H1 (cell line): Measurements from ENCODE around the gene FLNC. TPM values are rescaled to one million over a fixed set of nuclear protein-coding genes. Genes with fewer than 3 reads are reported as not detected.

ENCODE experiments used
- CTBP2 ChIP-seq: IDR thresholded peaks from 2 replicates; pipeline ENCODE4 v1.7.0; 2011; ENCODE audit warnings: borderline replicate concordance, mild to moderate bottlenecking, moderate library complexity, mixed read lengths, low read length; ENCODE audit not compliant: insufficient read depth, insufficient read length
- HDAC6 ChIP-seq: IDR thresholded peaks from one replicate; pipeline ENCODE4 v1.7.1; 2012; ENCODE audit warnings: low read depth, mild to moderate bottlenecking, inconsistent platforms, low read length, moderate library complexity
- JUN ChIP-seq: IDR thresholded peaks from 2 replicates; pipeline ENCODE4 v1.6.1; 2011; ENCODE audit warnings: low read depth, mild to moderate bottlenecking, improper control_type of control experiment, low read length
- PHF8 ChIP-seq: fragments of 200-600 bp; sonication (generic); conservative IDR thresholded peaks from 2 replicates; pipeline ENCODE4 v1.7.1; 2012; ENCODE audit warnings: low read depth, mild to moderate bottlenecking, inconsistent platforms, low read length, moderate library complexity
- RXRA ChIP-seq: IDR thresholded peaks from 2 replicates; pipeline ENCODE4 v1.6.1; 2011; ENCODE audit warnings: low read depth, mild to moderate bottlenecking, low read length, moderate library complexity; ENCODE audit not compliant: insufficient read depth
- SAP30 ChIP-seq: fragments of 300-600 bp; sonication (generic); IDR thresholded peaks from 2 replicates; pipeline ENCODE4 v1.7.1; 2012; ENCODE audit warnings: low read length, moderate library complexity, mild to moderate bottlenecking, inconsistent platforms; ENCODE audit not compliant: insufficient read depth, insufficient replicate concordance
- SP4 ChIP-seq: IDR thresholded peaks from 2 replicates; pipeline ENCODE4 v1.6.1; 2012; ENCODE audit warnings: low read length, inconsistent platforms
- USF2 ChIP-seq: IDR thresholded peaks from 2 replicates; pipeline ENCODE4 v1.6.1; 2011; ENCODE audit warnings: low read length, improper control_type of control experiment
- polyA plus RNA-seq, 7 experiments: library from polyadenylated mRNA; depleted of rRNA in 3 of 7; stranded (reverse) in 5 of 7; unstranded in 2 of 7; fragments of >200 nt in 5 of 7; fragments of 200-250 nt in 2 of 7; gene quantifications; 1 replicate in 5 of 7; 2 replicates in 1 of 7; 4 replicates in 1 of 7; pipeline versions ENCODE4 v1.2.1 to v1.2.3, GENCODE V29; 2011 to 2013; ENCODE audit warnings: missing spikeins in 2 of 7, mixed read lengths in 2 of 7
- total RNA-seq: library from RNA; stranded (reverse); fragmentation: NEBNext Ultra II Directional; extraction: Animal tissue kit (Norgen Biotek cat#: 25700); gene quantifications from 2 replicates; pipeline ENCODE4 v1.2.1, GENCODE V29; 2021

FLNC gene
- total and polyA plus RNA-seq, 2 of the 8 experiments (the other 6 are each of a cell fraction or from before 2014, with no cell fraction given), result 1.9 to 10.7 TPM

DNA sequence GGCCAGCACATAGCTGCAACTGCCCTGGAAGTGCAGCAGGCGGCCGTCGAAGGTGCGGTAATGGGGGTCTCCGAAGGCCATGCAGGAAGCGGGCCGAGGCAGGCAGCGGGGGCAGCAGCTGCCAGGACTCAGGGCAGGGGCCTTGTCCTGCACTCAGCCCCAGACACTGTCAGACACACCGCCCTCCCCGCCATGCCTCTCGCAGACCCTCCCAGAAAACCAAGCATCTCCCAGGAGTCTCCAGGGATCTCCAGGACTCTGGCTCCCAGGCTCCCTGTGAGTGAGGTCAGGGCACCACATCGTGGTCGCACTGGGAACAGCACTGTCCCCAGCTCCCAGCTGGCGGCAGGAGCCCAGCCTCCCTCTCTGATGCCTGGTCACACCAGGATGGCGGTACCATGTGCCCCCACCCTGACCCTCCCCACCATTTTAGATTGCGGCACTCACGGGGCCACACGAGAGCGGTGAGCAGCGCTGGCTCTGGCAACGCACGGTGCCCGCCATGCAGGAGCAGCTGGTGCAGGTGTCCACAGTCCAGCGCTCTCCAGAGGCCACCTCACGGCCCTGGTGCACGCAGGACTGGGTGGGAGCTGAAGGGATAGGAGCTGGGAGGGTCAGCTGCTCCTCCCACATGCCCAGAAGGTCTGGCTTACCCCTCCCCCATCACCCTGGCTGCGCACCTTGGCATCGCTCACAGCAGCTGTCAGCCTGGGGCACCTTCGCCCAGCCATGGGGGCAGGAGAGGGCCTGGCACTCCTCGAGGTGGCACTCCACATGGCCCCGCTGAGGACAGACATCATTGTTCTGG is 49.9 kb downstream of the FLNC start (continued):
- TF ChIP-seq SP4 (no peak), PHF8 (no peak), JUN (no peak), SAP30 (no peak), RXRA (no peak), USF2 (no peak), HDAC6 (no peak), CTBP2 (no peak)
